ENCODE data around the gene HOXC4.

DNA sequence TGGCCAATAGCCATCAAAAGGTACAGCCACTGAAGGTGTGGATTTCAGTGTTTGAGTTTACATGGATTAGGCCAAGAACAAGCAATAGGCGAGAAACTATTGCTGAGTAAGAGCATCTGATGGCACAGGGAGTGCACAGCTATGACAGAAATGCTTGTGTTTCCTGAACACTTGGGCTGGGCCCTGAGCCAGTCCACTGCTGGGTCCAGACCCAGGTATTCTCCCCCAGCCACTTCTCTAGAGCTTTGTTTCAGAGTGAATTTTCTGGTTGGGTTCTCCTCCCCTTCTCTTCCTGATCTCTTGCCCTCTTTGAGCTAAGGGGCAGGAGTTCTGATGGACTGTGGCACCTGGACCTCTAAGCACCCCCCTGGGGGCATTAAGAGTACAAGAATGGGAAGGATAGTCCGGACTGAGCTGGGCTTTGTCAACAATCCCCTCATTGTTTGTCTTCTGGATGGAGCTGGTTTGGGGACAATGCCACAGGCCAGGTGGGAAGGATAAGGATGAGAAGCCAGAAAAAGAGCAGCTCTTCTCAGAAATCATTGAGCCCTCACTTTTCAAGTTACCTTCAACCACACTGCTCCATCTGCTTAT is 12.4 kb upstream of the HOXC4 start:
- TF ChIP-seq, protein P1, sequence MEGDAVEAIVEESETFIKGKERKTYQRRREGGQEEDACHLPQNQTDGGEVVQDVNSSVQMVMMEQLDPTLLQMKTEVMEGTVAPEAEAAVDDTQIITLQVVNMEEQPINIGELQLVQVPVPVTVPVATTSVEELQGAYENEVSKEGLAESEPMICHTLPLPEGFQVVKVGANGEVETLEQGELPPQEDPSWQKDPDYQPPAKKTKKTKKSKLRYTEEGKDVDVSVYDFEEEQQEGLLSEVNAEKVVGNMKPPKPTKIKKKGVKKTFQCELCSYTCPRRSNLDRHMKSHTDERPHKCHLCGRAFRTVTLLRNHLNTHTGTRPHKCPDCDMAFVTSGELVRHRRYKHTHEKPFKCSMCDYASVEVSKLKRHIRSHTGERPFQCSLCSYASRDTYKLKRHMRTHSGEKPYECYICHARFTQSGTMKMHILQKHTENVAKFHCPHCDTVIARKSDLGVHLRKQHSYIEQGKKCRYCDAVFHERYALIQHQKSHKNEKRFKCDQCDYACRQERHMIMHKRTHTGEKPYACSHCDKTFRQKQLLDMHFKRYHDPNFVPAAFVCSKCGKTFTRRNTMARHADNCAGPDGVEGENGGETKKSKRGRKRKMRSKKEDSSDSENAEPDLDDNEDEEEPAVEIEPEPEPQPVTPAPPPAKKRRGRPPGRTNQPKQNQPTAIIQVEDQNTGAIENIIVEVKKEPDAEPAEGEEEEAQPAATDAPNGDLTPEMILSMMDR (conservative IDR thresholded peaks at IDR 0.05; ENCODE audit: low read depth, low read length) = no peak
- TF ChIP-seq POLR2A (IDR thresholded peaks at IDR 0.05; ENCODE audit: low read depth, low read length) (no peak), CHD1 (IDR thresholded peaks at IDR 0.05; ENCODE audit: low read depth, low read length) (no peak), CEBPB (IDR thresholded peaks at IDR 0.05; ENCODE audit: low read depth, low read length) (no peak)
- TF ChIP-seq, protein P2, sequence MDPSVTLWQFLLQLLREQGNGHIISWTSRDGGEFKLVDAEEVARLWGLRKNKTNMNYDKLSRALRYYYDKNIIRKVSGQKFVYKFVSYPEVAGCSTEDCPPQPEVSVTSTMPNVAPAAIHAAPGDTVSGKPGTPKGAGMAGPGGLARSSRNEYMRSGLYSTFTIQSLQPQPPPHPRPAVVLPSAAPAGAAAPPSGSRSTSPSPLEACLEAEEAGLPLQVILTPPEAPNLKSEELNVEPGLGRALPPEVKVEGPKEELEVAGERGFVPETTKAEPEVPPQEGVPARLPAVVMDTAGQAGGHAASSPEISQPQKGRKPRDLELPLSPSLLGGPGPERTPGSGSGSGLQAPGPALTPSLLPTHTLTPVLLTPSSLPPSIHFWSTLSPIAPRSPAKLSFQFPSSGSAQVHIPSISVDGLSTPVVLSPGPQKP (IDR thresholded peaks at IDR 0.05; ENCODE audit: borderline replicate concordance, low read depth, low read length) = no peak
